Fibroblast of the aortic adventitia (primary cell): ENCODE data around the gene NUP210L. TPM values are rescaled to one million over a fixed set of nuclear protein-coding genes. Genes with fewer than 3 reads are reported as not detected.
"Not testable (repeated sequence)": the region's sequence is repeated elsewhere in the genome, so short reads cannot be mapped to it uniquely, and the experiment has no call there.

Source experiments
- DNase-seq: peaks from one replicate; pipeline ENCODE4 v3.0.0-alpha.2; 2010; ENCODE audit warnings: low read depth
- H3K4me3 ChIP-seq: 2 replicates; pipeline ENCODE4 v1.5.1; 2011; ENCODE audit warnings: low read depth, mild to moderate bottlenecking, control low read depth, low read length, moderate library complexity
- CTCF ChIP-seq: IDR thresholded peaks from 2 replicates; pipeline ENCODE4 v1.5.1; 2011; ENCODE audit warnings: mild to moderate bottlenecking, low read length, control low read depth, inconsistent platforms; ENCODE audit not compliant: insufficient read depth
- total RNA-seq: library from RNA; depleted of rRNA; stranded (reverse); fragments of >200 nt; gene quantifications from 2 replicates; pipeline ENCODE4 v1.2.3, GENCODE V29; 2012; ENCODE audit warnings: low replicate concordance

Gene NUP210L
- total RNA-seq, 1 donor = 0.09 TPM

- DNase-seq = no peak
- TF ChIP-seq CTCF = no peak
- H3K4me3 ChIP-seq = no peak overlapping the region
These were observed 39.7 kb downstream of the NUP210L start for GRCh38 chr1:154115180-154115579.

GRCh38 chr1:154104433-154105082 lies 50.3 kb downstream of the NUP210L start:
- TF ChIP-seq CTCF = no peak
- no peak overlapping the region for H3K4me3 ChIP-seq
- DNase-seq = no peak

- H3K4me3 ChIP-seq, DNase-seq: not testable (repeated sequence)
These were observed 54.7 kb downstream of the NUP210L start for GRCh38 chr1:154100141-154100540.

- H3K4me3 ChIP-seq = no peak overlapping the region
- TF ChIP-seq CTCF = no peak
- DNase-seq = no peak
These were observed 57.0 kb downstream of the NUP210L start for GRCh38 chr1:154097873-154098272.

- no peak for TF ChIP-seq CTCF
- H3K4me3 ChIP-seq = no peak overlapping the region
- DNase-seq = no peak
These were observed 59.3 kb downstream of the NUP210L start for GRCh38 chr1:154095456-154096060.

- DNase-seq = no peak
- H3K4me3 ChIP-seq = no peak overlapping the region
- no peak for TF ChIP-seq CTCF
These were observed 60.5 kb downstream of the NUP210L start for GRCh38 chr1:154094411-154094810.

- H3K4me3 ChIP-seq = no peak overlapping the region
- TF ChIP-seq CTCF = no peak
- no peak for DNase-seq
These were observed 61.2 kb downstream of the NUP210L start for GRCh38 chr1:154093699-154094098.
